ENCODE measurements around the gene DNAH12. TPM values are rescaled to one million over a fixed set of nuclear protein-coding genes. Genes with fewer than 3 reads are reported as not detected.
A peak's percentile ranks its signal among the peaks of the same experiment; 100 is the strongest.

Gene DNAH12
- polyA plus RNA-seq, 2 of the 4 experiments (the other 2 are of a cell fraction): 0.05 to 0.09 TPM

DNA sequence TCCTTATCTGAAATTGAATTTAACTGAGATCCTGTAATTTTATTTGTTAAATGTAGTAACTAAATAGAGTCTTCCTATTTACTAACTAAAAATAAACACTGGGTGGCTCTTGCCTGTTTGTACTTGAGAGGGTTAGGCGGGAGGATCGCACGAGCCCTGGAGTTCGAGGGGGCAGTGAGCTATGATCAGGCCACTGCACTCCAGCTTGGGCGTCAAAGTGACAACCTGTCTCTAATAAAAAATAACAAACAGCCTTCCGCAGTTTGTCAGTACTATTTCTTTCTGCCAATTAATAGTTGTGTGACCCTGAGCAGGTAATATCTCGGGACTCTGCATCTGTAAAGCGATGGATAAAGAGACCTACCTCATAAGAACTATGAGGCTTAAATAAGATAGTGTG is 11.2 kb upstream of the DNAH12 start:
- no peak for TF ChIP-seq RARB (CRISPR knock-in tag; IDR thresholded peaks at IDR 0.05)
- TF ChIP-seq RCOR1 (IDR thresholded peaks at IDR 0.05; ENCODE audit: low read depth, low read length): no peak
- no peak for TF ChIP-seq PHF8 (IDR thresholded peaks at IDR 0.05; ENCODE audit: borderline replicate concordance, low read depth)
- TF ChIP-seq MAZ (IDR thresholded peaks at IDR 0.05; ENCODE audit: borderline replicate concordance, low read depth, low read length): no peak
- TF ChIP-seq HDAC2 (IDR thresholded peaks at IDR 0.05): no peak
- no peak for TF ChIP-seq TFCP2L1 (CRISPR knock-in tag; IDR thresholded peaks at IDR 0.05)
- TF ChIP-seq EHMT2 (IDR thresholded peaks at IDR 0.05; ENCODE audit: low read depth): no peak
- no peak for TF ChIP-seq JUN (IDR thresholded peaks at IDR 0.05)
- TF ChIP-seq BCL3 (IDR thresholded peaks at IDR 0.05): no peak
- no peak for TF ChIP-seq ELK1 (IDR thresholded peaks at IDR 0.05; ENCODE audit: low read depth, low read length)
- TF ChIP-seq KDM1A (IDR thresholded peaks at IDR 0.05; ENCODE audit: low read depth): no peak
- no peak for TF ChIP-seq ATOH8 (CRISPR knock-in tag; IDR thresholded peaks at IDR 0.05; ENCODE audit: low read depth)
- no peak for TF ChIP-seq CBX8 (IDR thresholded peaks at IDR 0.05)
- TF ChIP-seq JUNB (IDR thresholded peaks at IDR 0.05): no peak
- no peak for TF ChIP-seq ESRRA (IDR thresholded peaks at IDR 0.05; ENCODE audit: borderline replicate concordance, low read length)
- POLR2A ChIA-PET: interaction anchor here (0.9 to 1.8 kb wide), 2 partner anchors 11 to 158 kb away, joined by 3 to 7 read pairs; no protein-coding TSS in a partner anchor
- no peak for FAIRE-seq
- CTCF ChIA-PET: interaction anchor here (1.5 to 2.4 kb wide), 2 partner anchors 12 to 158 kb away, joined by 3 to 11 read pairs; no protein-coding TSS in a partner anchor
- Histone ChIP-seq H3K9me3 (no peaks in the 10 kb centered on the region), H3K4me3 (peak overlapping the region; percentile 69), H3K4me1 (peaks cover 13% of the 10 kb centered on the region; the same call in 2 of the 3 replicates), H3K4me2 (peak overlapping the region; percentile 73), H3K27ac (peak overlapping the region; percentile 82 to 87)
- peak in 1 of 2 experiments; percentile 4 for DNase-seq (ENCODE audit: low read depth in 1 of 2, low spot score in 1 of 2)
- ATAC-seq: no peak
- WGBS (ENCODE audit: missing lambda C conversion rate): 70% methylated on average over 8 of the region's 8 CpGs

- Histone ChIP-seq H3K27ac (no peak overlapping the region), H3K9me3 (no peaks in the 10 kb centered on the region), H3K4me3 (no peak overlapping the region), H3K4me1 (peaks cover 7% of the 10 kb centered on the region; the same call in 1 of the 3 replicates), H3K4me2 (no peak overlapping the region)
- DNase-seq (ENCODE audit: low read depth in 1 of 2, low spot score in 1 of 2) (no peak), FAIRE-seq (no peak), ATAC-seq (no peak)
- 70% methylated on average over 1 of the region's 1 CpG for WGBS (ENCODE audit: missing lambda C conversion rate)
- no peak for TF ChIP-seq HOXB5 (CRISPR knock-in tag; IDR thresholded peaks at IDR 0.05)
- ChIA-PET CTCF (interaction anchor here (1.1 kb wide), 2 partner anchors 91 to 149 kb away, joined by 3 read pairs; no protein-coding TSS in a partner anchor), POLR2A (interaction anchor here (1.1 kb wide), 1 partner anchor 9 kb away, joined by 3 read pairs; the partner anchor contains the start of gene PDE12)
Measured at GRCh38 chr3:57546616-57547015, 2.5 kb upstream of the DNAH12 start.

- Histone ChIP-seq H3K4me2 (no peak overlapping the region), H3K4me1 (peaks cover 7% of the 10 kb centered on the region; the same call in 1 of the 3 replicates), H3K9me3 (no peaks in the 10 kb centered on the region), H3K4me3 (no peak overlapping the region), H3K27ac (no peak overlapping the region)
- CTCF ChIA-PET: interaction anchor here (1.1 kb wide), 1 partner anchor 148 kb away, joined by 3 read pairs; no protein-coding TSS in a partner anchor
- 84% methylated on average over 7 of the region's 7 CpGs for WGBS (ENCODE audit: missing lambda C conversion rate)
- POLR2A ChIA-PET: interaction anchor here (0.6 to 1.1 kb wide), 2 partner anchors 10 to 459 kb away, joined by 3 read pairs; partner anchors contain the start of gene PDE12
- FAIRE-seq (no peak), DNase-seq (ENCODE audit: low read depth in 1 of 2, low spot score in 1 of 2) (no peak), ATAC-seq (no peak)
- no peak for TF ChIP-seq HOXB5 (CRISPR knock-in tag; IDR thresholded peaks at IDR 0.05)
- TF ChIP-seq BCL3 (IDR thresholded peaks at IDR 0.05): no peak
- TF ChIP-seq NFE2L2 (conservative IDR thresholded peaks at IDR 0.05; ENCODE audit: low read length): no peak
- TF ChIP-seq, protein P1, sequence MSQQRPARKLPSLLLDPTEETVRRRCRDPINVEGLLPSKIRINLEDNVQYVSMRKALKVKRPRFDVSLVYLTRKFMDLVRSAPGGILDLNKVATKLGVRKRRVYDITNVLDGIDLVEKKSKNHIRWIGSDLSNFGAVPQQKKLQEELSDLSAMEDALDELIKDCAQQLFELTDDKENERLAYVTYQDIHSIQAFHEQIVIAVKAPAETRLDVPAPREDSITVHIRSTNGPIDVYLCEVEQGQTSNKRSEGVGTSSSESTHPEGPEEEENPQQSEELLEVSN (IDR thresholded peaks at IDR 0.05; ENCODE audit: borderline replicate concordance, low read depth): no peak
- no peak for TF ChIP-seq SREBF2 (IDR thresholded peaks at IDR 0.05)
- TF ChIP-seq MAFK (IDR thresholded peaks at IDR 0.05; ENCODE audit: partially characterized antibody): no peak
- TF ChIP-seq RFX5 (IDR thresholded peaks at IDR 0.05): no peak
- no peak for TF ChIP-seq CHD4 (IDR thresholded peaks at IDR 0.05; ENCODE audit: borderline replicate concordance)
- no peak for TF ChIP-seq POLR2AphosphoS2 (conservative IDR thresholded peaks at IDR 0.05; ENCODE audit: low read length)
- no peak for TF ChIP-seq TP53 (CRISPR knock-in tag; IDR thresholded peaks at IDR 0.05)
- no peak for TF ChIP-seq CTCF (IDR thresholded peaks at IDR 0.05)
Measured at GRCh38 chr3:57545636-57546268, 1.6 kb upstream of the DNAH12 start.

Data from A549 (cell line).